Measurements from ENCODE around the gene SLF1.

GRCh38 chr5:94700592-94700991 is 82.1 kb downstream of the SLF1 start:
- TF ChIP-seq, protein P1, sequence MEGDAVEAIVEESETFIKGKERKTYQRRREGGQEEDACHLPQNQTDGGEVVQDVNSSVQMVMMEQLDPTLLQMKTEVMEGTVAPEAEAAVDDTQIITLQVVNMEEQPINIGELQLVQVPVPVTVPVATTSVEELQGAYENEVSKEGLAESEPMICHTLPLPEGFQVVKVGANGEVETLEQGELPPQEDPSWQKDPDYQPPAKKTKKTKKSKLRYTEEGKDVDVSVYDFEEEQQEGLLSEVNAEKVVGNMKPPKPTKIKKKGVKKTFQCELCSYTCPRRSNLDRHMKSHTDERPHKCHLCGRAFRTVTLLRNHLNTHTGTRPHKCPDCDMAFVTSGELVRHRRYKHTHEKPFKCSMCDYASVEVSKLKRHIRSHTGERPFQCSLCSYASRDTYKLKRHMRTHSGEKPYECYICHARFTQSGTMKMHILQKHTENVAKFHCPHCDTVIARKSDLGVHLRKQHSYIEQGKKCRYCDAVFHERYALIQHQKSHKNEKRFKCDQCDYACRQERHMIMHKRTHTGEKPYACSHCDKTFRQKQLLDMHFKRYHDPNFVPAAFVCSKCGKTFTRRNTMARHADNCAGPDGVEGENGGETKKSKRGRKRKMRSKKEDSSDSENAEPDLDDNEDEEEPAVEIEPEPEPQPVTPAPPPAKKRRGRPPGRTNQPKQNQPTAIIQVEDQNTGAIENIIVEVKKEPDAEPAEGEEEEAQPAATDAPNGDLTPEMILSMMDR (IDR thresholded peaks at IDR 0.05), result no peak
- TF ChIP-seq EP300 (IDR thresholded peaks at IDR 0.05), result no peak
- TF ChIP-seq POLR2A (IDR thresholded peaks at IDR 0.05), result no peak

Data from ovary (tissue), 3 donors.